Esophagus squamous epithelium (tissue), 4 donors: ENCODE measurements around the gene C3.

Source experiments
- CTCF ChIP-seq, 6 experiments: fragments of 450-650 bp in 4 of 6; fragments of 200-600 bp in 2 of 6; sonication (generic) in 2 of 6; IDR thresholded peaks; one replicate each; pipeline ENCODE4 v1.5.1; 2016 to 2019; ENCODE audit warnings: antibody characterized with exemption in 6 of 6, mild to moderate bottlenecking in 4 of 6, moderate library complexity in 4 of 6
- POLR2A ChIP-seq, 4 donors: fragments of 450-650 bp; IDR thresholded peaks; one replicate each; pipeline ENCODE4 v1.6.1; 2017; ENCODE audit warnings: antibody characterized with exemption in 4 of 4, mild to moderate bottlenecking in 4 of 4, moderate library complexity in 3 of 4

- TF ChIP-seq CTCF (IDR thresholded peaks at IDR 0.05), result no peak
- TF ChIP-seq POLR2A (IDR thresholded peaks at IDR 0.05), result no peak
Observed at GRCh38 chr19:6649185-6649584, 71.3 kb downstream of the C3 start.
